Activated gamma-delta T cell (primary cell): ENCODE measurements around the gene ACOT8.
"Not testable (repeated sequence)": the region's sequence is repeated elsewhere in the genome, so short reads cannot be mapped to it uniquely, and the experiment has no call there.

Source experiments
- DNase-seq: peaks from one replicate; lab custom pipeline; 2025; lab: John Stamatoyannopoulos, UW

Gene ACOT8

DNA sequence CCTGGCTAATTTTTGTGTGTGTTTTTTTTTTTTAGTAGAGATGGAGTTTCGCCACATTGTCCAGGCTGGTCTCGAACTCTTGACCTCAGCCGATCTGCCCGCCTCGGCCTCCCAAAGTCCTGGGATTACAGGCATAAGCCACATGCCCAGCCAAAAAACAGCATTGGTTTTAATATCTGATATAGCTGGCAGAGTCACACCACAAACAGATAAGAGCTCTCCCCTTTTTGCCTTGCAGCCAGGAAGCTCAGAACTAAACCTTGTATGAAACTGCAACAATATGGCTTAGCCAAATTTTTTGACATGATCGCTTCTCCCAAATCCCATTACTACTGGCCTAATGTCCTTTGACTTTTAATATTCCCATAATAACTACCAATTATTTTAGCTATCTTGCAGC lies 4.9 kb downstream of the ACOT8 start:
- DNase-seq = no peak

DNA sequence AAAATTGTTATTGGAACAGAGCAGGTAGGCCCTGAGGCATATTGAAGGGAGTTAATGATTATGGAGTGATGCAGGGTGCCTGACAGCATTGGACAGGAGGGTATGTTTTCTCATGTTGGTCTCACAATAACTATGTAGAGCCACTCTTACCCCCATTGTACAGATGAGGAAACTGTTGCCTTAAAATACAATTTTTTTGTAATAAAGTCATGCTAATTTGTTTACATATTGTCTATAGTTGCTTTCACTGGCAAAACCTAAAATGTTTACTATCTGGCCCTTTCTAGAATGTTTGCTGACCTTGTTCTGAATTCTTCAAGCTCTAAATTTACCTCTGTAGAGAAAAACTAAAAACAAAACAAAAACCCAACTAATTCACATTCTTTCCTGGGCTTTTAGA lies 5.7 kb downstream of the ACOT8 start:
- DNase-seq = no peak

DNA sequence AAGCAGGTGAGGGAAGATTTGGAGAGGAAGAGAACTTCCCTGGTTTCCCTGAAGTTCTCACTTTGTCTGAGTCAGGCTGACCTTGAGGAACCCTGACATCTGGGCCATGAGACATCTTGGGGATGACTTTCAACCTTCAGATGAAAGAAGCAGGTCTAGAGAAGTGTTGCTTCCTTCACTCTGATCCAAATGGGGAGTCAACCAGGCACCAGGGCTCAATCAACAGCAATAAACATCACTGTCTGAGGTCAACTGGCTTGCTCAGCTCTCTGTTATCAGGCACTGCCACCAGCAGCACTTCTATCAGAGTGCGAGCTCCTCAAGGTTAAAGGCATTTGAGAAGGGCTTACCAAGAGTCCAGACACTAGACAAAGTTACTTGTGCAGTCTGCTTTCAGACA lies 6.3 kb downstream of the ACOT8 start:
- no peak for DNase-seq

- no peak for DNase-seq
Observed at GRCh38 chr20:45850238-45850637, 7.0 kb downstream of the ACOT8 start.

- no peak for DNase-seq
Observed at GRCh38 chr20:45848969-45849582, 8.1 kb downstream of the ACOT8 start.

DNA sequence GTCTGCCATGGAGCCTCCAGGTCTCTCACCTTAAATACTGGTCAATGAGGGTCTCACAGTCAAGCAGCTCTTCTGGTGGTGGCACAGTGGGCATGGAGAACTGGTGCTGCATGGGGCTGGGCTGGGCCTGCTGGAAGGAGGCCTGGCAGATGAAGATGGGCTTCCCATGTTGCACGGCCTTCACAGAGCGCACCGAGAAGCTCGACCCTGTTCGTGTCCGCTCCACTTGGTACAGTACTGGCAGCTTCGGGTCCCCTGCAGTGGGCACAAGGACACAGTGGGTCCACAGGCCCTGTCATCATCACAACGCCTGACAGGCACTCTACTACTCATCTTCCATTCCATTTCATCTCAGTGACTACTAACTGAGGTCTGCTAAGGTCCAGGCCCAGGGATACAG lies 8.8 kb downstream of the ACOT8 start:
- no peak for DNase-seq

- DNase-seq = no peak
Observed at GRCh38 chr20:45845452-45845851, 11.7 kb downstream of the ACOT8 start.

DNA sequence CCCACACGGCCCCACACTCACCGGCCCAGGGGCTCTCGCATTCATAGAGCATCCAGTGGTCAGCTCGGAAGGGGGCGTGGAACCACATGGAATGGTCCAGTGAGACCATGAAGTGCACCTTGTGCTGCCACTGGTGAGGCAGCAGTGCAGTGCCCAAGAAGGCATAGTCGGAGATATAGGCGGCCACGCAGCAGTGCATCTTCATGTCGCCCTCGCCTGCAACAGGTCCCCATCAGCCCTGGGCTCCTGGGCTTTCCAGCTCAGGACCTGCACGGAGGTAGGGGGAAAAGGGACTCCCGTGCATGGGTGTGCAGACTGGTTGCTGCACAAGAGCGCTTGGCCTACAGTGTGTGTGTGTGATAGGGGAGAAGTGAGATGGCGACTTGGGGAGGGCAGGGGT lies 13.7 kb downstream of the ACOT8 start:
- DNase-seq = no peak

GRCh38 chr20:45842169-45842812 lies 14.9 kb downstream of the ACOT8 start:
- DNase-seq = no peak

DNA sequence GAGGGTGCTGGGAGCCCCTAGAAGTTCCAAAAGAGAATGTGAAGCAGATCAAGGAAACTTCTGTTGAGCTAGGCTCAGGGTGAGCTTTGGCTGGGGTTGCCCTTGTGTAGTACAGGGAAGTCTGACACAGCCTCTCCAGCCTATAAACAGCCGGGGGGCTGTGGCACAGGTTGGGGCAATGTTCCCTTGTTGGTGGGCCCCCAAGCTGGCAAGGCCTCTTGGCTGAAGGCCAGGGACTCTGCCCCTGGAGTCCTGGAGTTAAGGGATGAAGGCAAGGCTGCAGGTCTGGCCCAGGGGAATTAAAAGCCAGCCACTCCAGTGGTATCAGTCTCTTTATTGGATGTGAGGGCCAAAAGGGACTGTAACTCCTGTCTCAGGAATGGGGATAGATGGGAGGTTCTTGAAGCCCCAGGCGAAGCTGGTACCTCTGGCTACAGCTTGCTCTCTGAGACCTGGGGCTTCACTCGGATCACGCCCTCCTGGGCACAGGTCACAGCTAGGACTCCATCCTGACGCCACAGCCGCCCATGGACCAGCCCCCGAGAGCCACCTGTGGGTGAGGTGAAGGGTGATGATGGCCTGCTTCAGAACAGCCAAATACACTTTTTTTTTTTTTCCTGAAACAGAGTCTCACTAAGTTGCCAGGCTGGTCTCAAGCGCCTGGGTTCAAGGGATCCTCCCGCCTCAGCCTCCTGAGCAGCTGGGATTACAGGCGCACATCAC lies 15.6 kb downstream of the ACOT8 start:
- no peak for DNase-seq

- DNase-seq = no peak
Observed at GRCh38 chr20:45840700-45841198, 16.4 kb downstream of the ACOT8 start.

GRCh38 chr20:45836841-45837240 lies 20.4 kb downstream of the ACOT8 start:
- no peak for DNase-seq

- no peak for DNase-seq
Observed at GRCh38 chr20:45835825-45836224, 21.4 kb downstream of the ACOT8 start.

- no peak for DNase-seq
Observed at GRCh38 chr20:45835329-45835765, 21.8 kb downstream of the ACOT8 start.

- DNase-seq = no peak
Observed at GRCh38 chr20:45834797-45835161, 22.4 kb downstream of the ACOT8 start.

- DNase-seq = no peak
Observed at GRCh38 chr20:45833883-45834796, 23.1 kb downstream of the ACOT8 start.

- DNase-seq = no peak
Observed at GRCh38 chr20:45833030-45833882, 23.9 kb downstream of the ACOT8 start, which contains the start of gene SNX21. Gene SNX21 (plus strand): TSS chr20:45833799. CDS start chr20:45833920, 121 bp downstream.

GRCh38 chr20:45832619-45833018 lies 24.6 kb downstream of the ACOT8 start:
- DNase-seq = no peak

DNA sequence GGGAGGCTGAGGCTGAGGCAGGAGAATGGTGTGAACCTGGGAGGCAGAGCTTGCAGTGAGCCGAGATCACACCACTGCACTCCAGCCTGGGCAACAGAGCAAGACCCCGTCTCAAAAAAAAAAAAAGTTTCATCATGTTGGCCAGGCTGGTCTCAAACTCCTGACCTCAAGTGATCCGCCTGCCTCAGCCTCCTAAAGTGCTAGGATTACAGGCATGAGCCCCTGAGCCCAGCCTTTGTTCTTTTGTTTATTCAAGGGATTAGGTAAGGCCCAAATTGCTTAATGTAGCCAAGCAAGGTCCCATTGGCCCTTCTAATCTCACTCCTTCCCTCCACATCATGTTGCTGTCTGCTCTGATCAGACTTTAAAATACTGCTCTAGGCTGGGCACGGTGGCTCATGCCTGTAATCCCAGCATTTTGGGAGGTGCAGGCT lies 27.5 kb downstream of the ACOT8 start:
- DNase-seq = not testable (repeated sequence)

DNA sequence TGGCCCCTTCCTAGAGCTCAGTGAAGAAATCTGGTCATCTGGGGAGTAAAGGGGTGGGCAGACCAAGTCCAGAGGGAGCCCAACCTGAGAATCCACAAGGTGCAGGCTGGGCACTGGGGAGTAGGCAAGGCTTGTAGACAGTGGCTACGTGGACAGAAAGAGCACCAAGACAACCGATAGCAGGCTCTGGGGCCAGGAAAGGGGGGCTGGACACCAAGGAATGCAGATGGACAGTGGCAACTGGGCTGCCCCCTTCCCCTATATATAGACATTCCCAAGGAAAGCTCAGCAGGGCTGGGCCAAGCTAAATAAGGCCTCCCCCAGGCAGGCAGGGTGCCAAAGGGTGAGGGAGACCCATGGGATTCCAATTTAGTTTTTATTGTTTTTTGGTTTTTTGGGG lies 28.6 kb downstream of the ACOT8 start:
- no peak for DNase-seq

DNA sequence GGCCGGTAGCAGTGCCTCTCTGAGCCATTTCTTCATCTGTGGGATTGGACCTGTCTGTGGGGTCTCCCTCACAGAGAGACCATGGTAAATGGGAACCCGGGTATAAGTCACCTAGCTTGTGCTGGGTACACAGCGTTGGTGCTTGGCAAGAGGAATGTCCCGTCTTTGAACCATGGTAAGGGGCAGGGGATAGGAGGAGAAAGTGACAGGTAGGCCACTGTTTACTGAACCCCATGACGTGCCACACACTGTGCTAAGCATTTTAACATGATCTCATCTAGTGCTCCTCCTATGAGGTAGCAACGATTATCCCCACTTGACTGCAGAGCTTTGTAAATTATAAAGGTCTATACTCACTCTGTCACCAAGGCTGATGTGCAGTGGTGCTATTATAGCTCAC lies 29.5 kb downstream of the ACOT8 start:
- DNase-seq = no peak
